ENCODE data around the gene CC2D1A.

DNA sequence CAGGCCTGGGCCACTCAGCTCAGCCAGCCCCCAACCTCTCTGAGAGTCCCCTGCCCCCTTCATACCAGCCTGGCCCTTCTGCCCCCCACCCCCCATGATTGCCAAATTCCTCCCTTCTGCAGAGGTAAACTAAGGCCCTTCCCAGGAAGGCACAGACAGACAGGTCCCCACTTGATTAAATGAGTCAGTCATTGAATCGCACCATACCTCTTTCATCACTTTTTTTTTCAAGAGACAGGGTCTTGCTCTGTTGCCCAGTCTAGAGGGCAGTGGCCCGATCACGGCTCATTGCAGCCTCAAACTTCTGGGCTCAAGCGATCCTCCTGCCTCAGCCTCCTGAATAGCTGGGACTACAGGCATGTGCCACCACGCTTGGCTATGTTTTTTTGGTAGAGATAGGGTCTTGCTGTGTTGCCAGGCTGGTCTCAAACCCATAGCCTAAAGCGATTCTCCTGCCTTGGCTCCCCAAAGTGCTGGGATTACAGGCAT, 26.2 kb downstream of the CC2D1A start:
- TF ChIP-seq, protein P1, sequence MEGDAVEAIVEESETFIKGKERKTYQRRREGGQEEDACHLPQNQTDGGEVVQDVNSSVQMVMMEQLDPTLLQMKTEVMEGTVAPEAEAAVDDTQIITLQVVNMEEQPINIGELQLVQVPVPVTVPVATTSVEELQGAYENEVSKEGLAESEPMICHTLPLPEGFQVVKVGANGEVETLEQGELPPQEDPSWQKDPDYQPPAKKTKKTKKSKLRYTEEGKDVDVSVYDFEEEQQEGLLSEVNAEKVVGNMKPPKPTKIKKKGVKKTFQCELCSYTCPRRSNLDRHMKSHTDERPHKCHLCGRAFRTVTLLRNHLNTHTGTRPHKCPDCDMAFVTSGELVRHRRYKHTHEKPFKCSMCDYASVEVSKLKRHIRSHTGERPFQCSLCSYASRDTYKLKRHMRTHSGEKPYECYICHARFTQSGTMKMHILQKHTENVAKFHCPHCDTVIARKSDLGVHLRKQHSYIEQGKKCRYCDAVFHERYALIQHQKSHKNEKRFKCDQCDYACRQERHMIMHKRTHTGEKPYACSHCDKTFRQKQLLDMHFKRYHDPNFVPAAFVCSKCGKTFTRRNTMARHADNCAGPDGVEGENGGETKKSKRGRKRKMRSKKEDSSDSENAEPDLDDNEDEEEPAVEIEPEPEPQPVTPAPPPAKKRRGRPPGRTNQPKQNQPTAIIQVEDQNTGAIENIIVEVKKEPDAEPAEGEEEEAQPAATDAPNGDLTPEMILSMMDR (IDR thresholded peaks at IDR 0.05), result no peak
- no peak for TF ChIP-seq POLR2A (IDR thresholded peaks at IDR 0.05)
